Gastrocnemius medialis (tissue), 4 donors: ENCODE measurements around the gene IL37.

Source experiments
- CTCF ChIP-seq, 5 experiments: fragments of 450-650 bp in 3 of 5; fragments of 200-600 bp in 2 of 5; sonication (generic) in 2 of 5; IDR thresholded peaks in 4 of 5; conservative IDR thresholded peaks in 1 of 5; 1 replicate in 4 of 5; 2 replicates in 1 of 5; pipeline ENCODE4 v1.5.1; 2016 to 2019; ENCODE audit warnings: antibody characterized with exemption in 5 of 5, mild to moderate bottlenecking in 3 of 5, moderate library complexity in 3 of 5
- POLR2A ChIP-seq, 2 donors: fragments of 450-650 bp; IDR thresholded peaks; one replicate each; pipeline ENCODE4 v1.6.1; 2017; ENCODE audit warnings: antibody characterized with exemption in 2 of 2, mild to moderate bottlenecking in 2 of 2, moderate library complexity in 2 of 2

- no peak for TF ChIP-seq CTCF (IDR thresholded peaks at IDR 0.05 in 4 of 5, conservative IDR thresholded peaks at IDR 0.05 in 1 of 5)
- TF ChIP-seq POLR2A (IDR thresholded peaks at IDR 0.05): no peak
Observed at GRCh38 chr2:112920923-112921532, 10.1 kb downstream of the IL37 start.
